Neuron (in vitro differentiated cells): ENCODE data around the gene PPFIA4.

Experiments used
- H2AFZ ChIP-seq: one replicate; pipeline ENCODE4 v1.6.1; 2013; ENCODE audit warnings: low read depth, mild to moderate bottlenecking, inconsistent platforms, low read length, moderate library complexity
- H3K27me3 ChIP-seq: one replicate; pipeline ENCODE4 v1.6.1; 2013; ENCODE audit warnings: low read length; ENCODE audit not compliant: insufficient read depth
- H3K36me3 ChIP-seq: one replicate; pipeline ENCODE4 v1.6.1; 2013; ENCODE audit warnings: low read length; ENCODE audit not compliant: insufficient read depth
- H3K4me1 ChIP-seq: one replicate; pipeline ENCODE4 v1.6.1; 2013; ENCODE audit warnings: low read length; ENCODE audit not compliant: insufficient read depth
- H3K4me3 ChIP-seq: 2 replicates; pipeline ENCODE4 v1.5.1; 2013; ENCODE audit warnings: mild to moderate bottlenecking, low read length, moderate library complexity
- H3K9me3 ChIP-seq: one replicate; pipeline ENCODE4 v1.6.1; 2013; ENCODE audit warnings: low read length

Gene PPFIA4

DNA sequence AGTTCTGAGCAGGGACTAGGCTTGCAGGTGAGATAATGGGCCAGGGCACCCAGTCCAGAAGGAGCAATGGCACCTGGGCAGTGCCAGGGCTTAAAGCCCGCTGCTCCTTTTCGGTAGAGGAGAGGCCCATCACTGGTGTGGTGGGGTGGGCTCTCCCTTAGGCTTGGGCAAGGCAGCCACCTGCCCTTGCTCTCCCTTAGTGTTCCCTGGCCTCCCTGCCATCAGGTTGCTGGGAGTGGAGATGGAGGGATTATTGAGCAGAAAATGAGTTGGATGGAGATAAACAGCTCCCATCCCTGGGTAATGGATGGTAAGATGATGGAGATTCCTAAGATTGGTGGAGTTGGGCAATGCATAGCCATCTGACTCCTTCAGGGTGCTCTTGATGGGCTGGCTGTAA, 51.7 kb downstream of the PPFIA4 start:
- Histone ChIP-seq H3K9me3 (peaks cover 3% of the 10 kb centered on the region), H3K36me3 (no peaks in the 10 kb centered on the region), H3K4me1 (no peaks in the 10 kb centered on the region), H2AFZ (no peak overlapping the region), H3K4me3 (no peak overlapping the region), H3K27me3 (peaks cover 56% of the 10 kb centered on the region)

DNA sequence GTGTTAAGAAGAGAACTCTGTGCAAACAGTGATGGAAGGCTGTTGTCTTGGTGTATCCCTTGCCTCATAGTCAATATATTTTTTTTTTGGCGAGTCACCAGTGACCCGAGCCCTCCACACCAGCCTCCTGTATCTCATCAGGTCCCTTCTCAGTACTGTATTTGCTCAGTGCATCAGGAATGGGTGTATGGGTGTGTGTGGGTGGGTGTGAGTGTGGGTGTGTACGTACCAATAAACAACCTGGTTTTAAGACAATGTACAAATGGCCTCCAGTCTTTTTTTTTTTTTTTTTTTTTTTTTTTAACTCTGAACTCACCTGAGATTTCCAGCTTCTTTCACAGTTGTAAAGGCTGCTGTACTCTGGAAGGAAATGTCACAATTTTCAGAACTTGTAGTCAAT, 52.2 kb downstream of the PPFIA4 start:
- Histone ChIP-seq H3K27me3 (peaks cover 56% of the 10 kb centered on the region), H2AFZ (no peak overlapping the region), H3K4me3 (no peak overlapping the region), H3K9me3 (peaks cover 3% of the 10 kb centered on the region), H3K4me1 (no peaks in the 10 kb centered on the region), H3K36me3 (no peaks in the 10 kb centered on the region)

DNA sequence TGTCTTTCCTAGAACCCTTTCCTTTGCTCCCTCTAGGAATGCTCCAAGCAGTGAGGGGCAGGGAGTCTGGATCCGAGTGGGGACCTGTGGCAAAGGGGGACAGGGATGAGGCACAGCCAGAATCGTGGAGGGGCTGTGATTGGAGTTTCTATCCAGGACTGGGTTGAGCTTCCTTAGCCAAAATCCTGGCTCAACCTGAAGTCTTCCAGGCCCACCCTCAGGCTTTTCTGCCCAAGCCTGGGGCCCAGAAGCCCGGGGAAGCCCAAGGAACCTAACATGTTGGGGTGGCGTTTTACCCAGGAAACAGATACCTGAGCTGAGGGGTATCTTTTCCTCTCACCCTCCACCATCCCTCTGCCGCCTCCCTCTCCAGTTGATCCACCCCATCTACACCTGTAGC, 54.2 kb downstream of the PPFIA4 start:
- peaks cover 3% of the 10 kb centered on the region for H3K9me3 ChIP-seq
- H3K4me1 ChIP-seq: no peaks in the 10 kb centered on the region
- no peaks in the 10 kb centered on the region for H3K36me3 ChIP-seq
- no peak overlapping the region for H2AFZ ChIP-seq
- peaks cover 49% of the 10 kb centered on the region for H3K27me3 ChIP-seq
- no peak overlapping the region for H3K4me3 ChIP-seq

DNA sequence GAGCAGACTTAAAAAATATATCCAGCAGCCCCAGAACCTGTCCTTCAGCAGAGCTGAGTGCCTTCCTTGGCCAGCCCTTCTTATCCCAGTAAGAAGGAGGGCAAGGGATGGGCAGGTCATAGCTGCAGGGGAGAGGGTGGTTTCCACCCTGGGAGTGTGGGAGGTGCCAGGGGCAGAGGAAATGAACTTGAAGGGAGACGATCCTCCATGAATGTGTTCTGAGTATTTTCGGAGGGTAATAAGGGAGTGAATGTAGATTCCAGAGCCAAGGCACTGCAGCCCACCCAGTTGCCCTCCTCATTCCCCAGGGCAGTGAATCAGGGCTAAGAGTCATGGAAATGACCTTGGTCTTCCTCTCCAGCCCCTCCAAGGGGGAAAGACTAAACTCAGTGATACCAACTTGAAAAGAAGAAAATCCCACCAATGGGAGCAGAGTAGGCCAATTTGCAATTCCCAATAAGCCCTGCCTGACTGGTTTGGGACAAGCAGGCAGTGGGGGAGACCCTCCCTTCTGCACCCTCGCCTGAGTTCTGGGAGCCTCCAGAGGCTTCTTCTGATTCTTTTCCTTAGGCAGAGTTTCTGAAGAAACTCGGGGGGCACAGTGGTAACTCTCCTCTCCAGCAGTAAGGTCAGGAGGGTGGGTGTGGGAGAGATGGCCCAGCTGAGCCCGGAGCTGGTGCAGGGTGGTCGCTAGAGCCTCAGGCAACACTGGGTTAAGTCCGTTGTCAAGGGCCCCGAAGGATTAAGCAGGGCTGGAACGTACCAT, 55.4 kb downstream of the PPFIA4 start:
- Histone ChIP-seq H3K27me3 (peaks cover 41% of the 10 kb centered on the region), H3K4me3 (no peak overlapping the region), H3K36me3 (no peaks in the 10 kb centered on the region), H2AFZ (no peak overlapping the region), H3K9me3 (no peaks in the 10 kb centered on the region), H3K4me1 (no peaks in the 10 kb centered on the region)

DNA sequence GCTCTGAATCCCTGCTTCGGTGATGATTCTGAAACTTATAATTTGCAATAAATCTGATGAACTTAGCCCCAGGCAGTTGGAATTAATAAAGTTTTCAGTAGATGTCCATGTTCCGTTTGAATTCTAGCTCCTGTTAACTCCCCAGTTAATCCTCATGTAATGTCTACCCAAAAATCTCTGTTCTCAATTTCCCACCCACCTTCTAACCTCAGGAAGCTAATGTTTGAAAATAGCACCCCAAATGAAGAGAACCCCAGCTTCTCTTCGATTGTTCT, 55.9 kb downstream of the PPFIA4 start:
- no peaks in the 10 kb centered on the region for H3K36me3 ChIP-seq
- H3K9me3 ChIP-seq: no peaks in the 10 kb centered on the region
- no peaks in the 10 kb centered on the region for H3K4me1 ChIP-seq
- H3K4me3 ChIP-seq: no peak overlapping the region
- H2AFZ ChIP-seq: no peak overlapping the region
- H3K27me3 ChIP-seq: peaks cover 36% of the 10 kb centered on the region

DNA sequence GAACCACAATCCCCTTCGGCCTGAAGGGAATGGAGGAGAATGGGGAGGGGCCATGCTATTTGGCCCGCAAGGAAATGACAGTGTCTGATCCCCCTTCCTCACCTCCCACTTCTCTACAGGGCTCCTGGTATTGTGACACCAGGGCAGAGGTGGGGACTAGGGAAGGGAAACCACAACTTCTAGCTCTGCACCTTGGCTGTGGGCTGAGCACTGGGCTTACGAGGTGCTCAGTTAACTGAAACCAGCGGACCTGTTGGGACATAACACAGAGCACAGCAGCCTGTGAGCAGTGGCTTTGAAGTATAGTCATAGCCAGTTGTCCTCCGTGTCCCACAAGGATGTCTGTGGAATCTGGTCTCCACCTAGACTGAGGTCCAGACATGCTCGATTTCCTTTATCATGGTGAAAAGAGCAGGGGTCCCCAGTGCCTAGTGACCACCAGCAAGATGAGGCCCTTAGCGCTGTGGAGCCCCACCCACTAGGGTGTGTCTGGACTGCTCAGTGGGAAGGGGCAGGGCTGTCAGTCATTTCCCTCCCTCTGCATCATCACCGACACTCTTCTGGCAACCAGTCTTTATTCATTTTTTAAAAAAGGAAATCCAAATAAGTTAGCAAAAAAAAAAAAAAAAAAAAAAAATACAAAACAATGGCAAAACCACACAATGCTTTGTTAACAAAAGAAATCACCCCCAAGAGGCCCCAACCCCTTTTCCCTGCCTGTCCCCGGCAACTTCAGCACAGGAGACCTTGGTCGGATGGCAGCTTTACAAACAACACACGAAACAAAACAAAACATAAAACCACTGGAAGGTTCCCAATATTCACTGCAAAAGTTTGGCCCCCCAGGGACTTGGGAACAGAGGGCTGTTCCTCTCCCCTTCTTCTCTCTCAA, 56.5 kb downstream of the PPFIA4 start:
- H3K4me1 ChIP-seq: no peaks in the 10 kb centered on the region
- no peak overlapping the region for H2AFZ ChIP-seq
- no peaks in the 10 kb centered on the region for H3K36me3 ChIP-seq
- no peaks in the 10 kb centered on the region for H3K9me3 ChIP-seq
- H3K4me3 ChIP-seq: no peak overlapping the region
- peaks cover 38% of the 10 kb centered on the region for H3K27me3 ChIP-seq

DNA sequence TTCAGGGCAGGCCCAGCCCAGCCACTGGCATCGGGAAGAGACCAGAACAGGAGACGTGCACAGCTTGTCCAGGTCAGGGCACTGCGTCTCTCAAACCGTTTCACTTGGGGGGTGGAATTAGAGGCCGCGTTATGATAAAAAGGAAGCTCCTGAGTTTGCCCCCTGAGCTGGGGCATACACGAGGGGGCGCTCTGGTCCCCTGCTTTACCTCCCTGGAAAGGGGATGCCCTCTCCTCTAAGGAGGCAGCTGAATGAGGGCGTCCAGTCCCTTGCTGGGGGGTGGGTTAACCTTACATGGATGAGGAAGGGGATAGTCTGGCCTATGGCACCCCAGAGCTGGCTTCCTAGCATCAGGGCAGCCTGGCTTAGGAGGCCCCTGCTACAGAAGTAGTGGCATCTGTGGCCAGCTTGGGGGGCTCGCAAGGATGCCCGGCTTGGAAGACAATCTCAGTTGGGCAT, 57.2 kb downstream of the PPFIA4 start:
- no peak overlapping the region for H3K4me3 ChIP-seq

DNA sequence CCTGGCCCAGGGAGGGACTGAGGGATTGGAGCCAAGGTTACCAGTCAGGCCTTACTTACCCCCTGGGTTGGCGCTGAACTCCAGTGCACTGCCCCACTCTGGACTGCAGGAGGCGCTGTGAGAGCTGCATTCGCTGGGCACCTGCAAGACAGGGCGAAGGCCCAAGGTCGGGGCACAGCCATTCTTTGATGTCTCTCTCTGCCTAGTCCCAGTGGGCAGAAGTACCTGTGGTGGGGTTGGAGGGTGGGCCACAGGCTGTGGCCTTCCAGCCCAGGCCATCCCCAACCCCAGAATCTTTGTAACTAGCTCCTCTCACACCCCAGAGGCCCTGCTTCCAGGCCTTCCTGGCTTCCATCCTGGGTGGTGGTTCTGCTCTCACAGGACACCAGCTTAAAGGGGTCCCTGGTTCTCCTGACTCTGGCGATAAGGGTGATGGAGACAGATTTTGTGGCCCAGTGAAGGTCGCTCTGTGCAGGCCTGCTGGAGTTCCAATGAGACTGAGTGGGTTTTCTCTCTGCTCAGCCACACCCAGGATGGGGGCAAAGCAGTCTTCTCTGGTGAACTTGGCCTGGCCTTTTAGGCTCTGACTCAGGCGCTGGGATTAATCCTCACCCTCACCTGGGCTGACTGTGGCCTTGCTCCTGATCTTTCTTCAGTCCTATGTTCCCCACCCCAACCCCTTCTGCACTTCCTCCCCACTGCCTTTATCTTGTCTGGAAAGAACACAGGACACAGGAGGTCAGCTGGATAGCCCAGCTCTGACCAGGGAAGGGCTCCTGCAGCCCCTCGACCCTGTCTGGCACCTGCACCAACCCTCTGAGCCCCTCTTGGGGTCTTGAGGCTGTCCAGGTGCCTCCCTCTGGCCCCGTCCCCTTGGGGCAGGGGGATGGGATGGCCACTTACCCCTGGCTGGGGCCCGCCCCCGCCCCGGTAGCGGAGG, 58.6 kb downstream of the PPFIA4 start:
- H3K9me3 ChIP-seq: no peaks in the 10 kb centered on the region
- H3K36me3 ChIP-seq: no peaks in the 10 kb centered on the region
- no peaks in the 10 kb centered on the region for H3K4me1 ChIP-seq
- no peak overlapping the region for H3K4me3 ChIP-seq
- peaks cover 27% of the 10 kb centered on the region for H3K27me3 ChIP-seq
- no peak overlapping the region for H2AFZ ChIP-seq

More for the DNA sequence above, 57.2 kb downstream of the PPFIA4 start:
- no peak overlapping the region for H2AFZ ChIP-seq
- peaks cover 37% of the 10 kb centered on the region for H3K27me3 ChIP-seq
- no peaks in the 10 kb centered on the region for H3K4me1 ChIP-seq
- no peaks in the 10 kb centered on the region for H3K36me3 ChIP-seq
- H3K9me3 ChIP-seq: no peaks in the 10 kb centered on the region

DNA sequence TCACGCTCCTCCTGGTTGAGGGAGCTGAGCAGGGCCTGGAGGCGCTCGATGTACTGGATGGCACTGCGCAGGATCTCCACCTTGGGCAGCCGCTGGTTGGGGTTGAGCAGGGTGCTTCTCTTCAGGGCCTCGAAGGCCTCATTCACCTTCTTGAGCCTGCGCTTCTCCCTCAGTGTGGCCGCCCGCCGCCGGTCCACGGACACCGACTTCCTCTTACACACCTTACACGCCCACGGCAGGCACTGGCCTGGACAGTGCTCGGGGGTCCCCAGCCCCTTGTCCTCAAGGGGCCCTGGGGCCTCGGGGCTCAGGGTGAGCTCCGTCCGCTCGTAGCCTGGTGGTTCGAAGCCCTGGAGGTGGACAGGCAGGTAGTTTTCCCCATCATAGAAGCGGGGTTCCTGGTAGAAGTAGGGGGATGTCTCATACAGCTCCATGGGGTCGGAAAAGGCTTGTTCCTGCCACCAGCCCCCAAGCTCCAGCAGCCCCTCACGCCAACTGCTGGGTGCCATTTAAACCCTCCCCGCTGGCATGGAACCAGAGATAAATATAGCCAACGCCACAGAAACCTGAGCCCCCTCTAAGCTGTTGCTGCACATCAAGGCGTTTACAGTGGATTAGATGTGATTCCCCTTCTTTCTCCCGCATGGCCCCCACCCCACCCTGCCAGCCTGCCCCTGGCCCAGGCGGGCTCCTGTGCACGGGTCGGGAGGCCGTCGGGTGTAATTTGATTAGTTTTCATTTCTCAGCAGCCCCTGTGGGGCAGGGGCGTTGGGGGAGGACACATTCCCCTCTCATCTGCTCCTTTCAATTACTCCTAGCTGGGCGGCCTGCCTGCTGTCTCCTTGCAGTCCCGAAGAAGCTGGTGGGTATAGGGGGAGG, 59.5 kb downstream of the PPFIA4 start, which contains the start of gene MYOG:
Gene MYOG, minus strand, starts transcription at position 485 of the 879 bp plus-strand sequence. Its CDS starts 51 bp downstream, at position 434.
- Histone ChIP-seq H3K36me3 (no peaks in the 10 kb centered on the region), H3K9me3 (no peaks in the 10 kb centered on the region), H2AFZ (no peak within 1 kb of the TSS), H3K4me1 (no peaks in the 10 kb centered on the region), H3K27me3 (peaks cover 21% of the 10 kb centered on the region), H3K4me3 (no peak within 1 kb of the TSS)

DNA sequence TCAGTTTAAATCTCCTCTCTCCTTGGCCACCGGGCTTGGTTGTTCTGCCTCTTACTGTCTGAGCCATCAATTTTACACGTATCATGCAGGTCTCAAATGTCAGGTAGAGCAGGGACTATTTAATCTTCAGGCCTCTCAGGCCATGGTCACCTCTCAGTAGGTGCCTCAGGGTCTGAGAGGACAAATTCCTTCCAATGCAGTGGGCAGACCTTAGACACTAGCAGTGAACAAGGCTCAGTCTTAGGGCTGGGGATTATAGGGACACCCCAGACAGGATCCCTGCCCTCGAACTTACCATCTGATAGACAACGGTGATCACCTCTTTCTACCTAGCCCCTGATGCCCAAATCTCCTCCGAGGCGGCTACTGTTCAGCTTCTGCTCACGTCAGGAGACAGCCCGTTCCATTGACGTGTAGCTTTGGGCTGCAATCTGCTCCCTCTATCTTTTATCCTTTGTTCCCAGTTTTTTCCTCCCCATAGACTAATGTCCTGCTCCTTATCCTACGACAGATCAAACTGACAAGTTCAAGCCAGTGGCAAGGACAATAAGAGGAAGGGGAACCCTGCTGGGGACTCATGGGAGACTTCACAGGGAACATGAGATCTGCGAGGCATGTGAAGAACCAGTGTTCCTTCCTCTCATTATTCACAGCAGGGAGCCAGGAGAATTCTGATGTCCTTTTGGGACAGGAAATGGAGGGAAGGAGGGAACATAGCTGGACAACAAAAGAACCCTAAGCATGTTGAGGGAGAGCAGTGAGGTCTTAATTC, 60.9 kb downstream of the PPFIA4 start:
- H3K4me3 ChIP-seq: no peak overlapping the region
- H3K27me3 ChIP-seq: peaks cover 13% of the 10 kb centered on the region
- H2AFZ ChIP-seq: no peak overlapping the region
- no peaks in the 10 kb centered on the region for H3K36me3 ChIP-seq
- H3K9me3 ChIP-seq: no peaks in the 10 kb centered on the region
- H3K4me1 ChIP-seq: no peaks in the 10 kb centered on the region

DNA sequence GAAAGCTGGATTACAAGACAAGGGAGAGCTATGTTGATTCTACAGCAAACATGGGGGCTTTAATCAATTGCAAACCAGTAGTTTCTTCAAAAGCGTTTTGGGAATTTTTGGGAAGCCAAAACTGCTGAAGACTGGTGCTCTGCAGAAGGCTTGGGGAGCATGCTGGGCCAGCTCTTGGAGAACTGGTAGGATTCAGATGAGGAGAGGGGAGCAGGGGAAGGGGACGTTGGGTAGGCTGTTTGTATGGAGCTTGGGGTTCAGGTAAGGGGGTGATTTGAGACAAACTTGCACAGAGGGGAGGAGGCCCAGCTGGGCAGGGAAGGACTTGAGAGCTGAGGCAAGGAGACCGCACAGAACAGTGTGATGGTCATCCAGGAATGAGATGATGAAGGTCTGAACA, 62.1 kb downstream of the PPFIA4 start:
- Histone ChIP-seq H2AFZ (no peak overlapping the region), H3K4me1 (no peaks in the 10 kb centered on the region), H3K36me3 (no peaks in the 10 kb centered on the region), H3K9me3 (no peaks in the 10 kb centered on the region), H3K27me3 (peaks cover 12% of the 10 kb centered on the region), H3K4me3 (no peak overlapping the region)
